GM19395 (cell line): ENCODE measurements around the gene TSSK2.
"Not testable (repeated sequence)": the region's sequence is repeated elsewhere in the genome, so short reads cannot be mapped to it uniquely, and the experiment has no call there.

Experiments used
- ATAC-seq: cut with Tn5 transposase; IDR thresholded peaks from one replicate; pipeline ENCODE4 v1.9.1; 2021; ENCODE audit warnings: mild to moderate bottlenecking, moderate library complexity; ENCODE audit not compliant: unreplicated experiment

TSSK2 gene

GRCh38 chr22:19130959-19131684, at the start of gene TSSK2:
TSS of gene TSSK2 (plus strand) at chr22:19131308. CDS start at chr22:19131400, 92 bp downstream.
- ATAC-seq: no peak

GRCh38 chr22:19081351-19081750, 49.8 kb upstream of the TSSK2 start:
- ATAC-seq: no peak

GRCh38 chr22:19082101-19082500, 49.0 kb upstream of the TSSK2 start:
- no peak for ATAC-seq

- no peak for ATAC-seq
Observed at GRCh38 chr22:19082793-19083192, 48.3 kb upstream of the TSSK2 start.

GRCh38 chr22:19084126-19084525, 47.0 kb upstream of the TSSK2 start:
- not testable (repeated sequence) for ATAC-seq

GRCh38 chr22:19084586-19084985, 46.5 kb upstream of the TSSK2 start:
- not testable (repeated sequence) for ATAC-seq

GRCh38 chr22:19085233-19085718, 45.8 kb upstream of the TSSK2 start:
- ATAC-seq: no peak

GRCh38 chr22:19086417-19086816, 44.7 kb upstream of the TSSK2 start:
- no peak for ATAC-seq

GRCh38 chr22:19086896-19087295, 44.2 kb upstream of the TSSK2 start:
- ATAC-seq: no peak

- ATAC-seq: no peak
Observed at GRCh38 chr22:19088866-19089595, 42.1 kb upstream of the TSSK2 start.

GRCh38 chr22:19090183-19090582, 40.9 kb upstream of the TSSK2 start:
- no peak for ATAC-seq

- ATAC-seq: no peak
Observed at GRCh38 chr22:19090586-19091127, 40.5 kb upstream of the TSSK2 start.

- no peak for ATAC-seq
Observed at GRCh38 chr22:19092725-19093124, 38.4 kb upstream of the TSSK2 start.

GRCh38 chr22:19094393-19094997, 36.6 kb upstream of the TSSK2 start:
- no peak for ATAC-seq

GRCh38 chr22:19096555-19096954, 34.6 kb upstream of the TSSK2 start:
- ATAC-seq: no peak

- ATAC-seq: no peak
Observed at GRCh38 chr22:19097518-19097917, 33.6 kb upstream of the TSSK2 start.

- ATAC-seq: no peak
Observed at GRCh38 chr22:19098157-19098556, 33.0 kb upstream of the TSSK2 start.

GRCh38 chr22:19103880-19104821, 27.0 kb upstream of the TSSK2 start:
- ATAC-seq: no peak

- ATAC-seq: no peak
Observed at GRCh38 chr22:19105456-19105855, 25.7 kb upstream of the TSSK2 start.
